GM19324 (cell line): ENCODE measurements around the gene PCSK2.

Source experiments
- ATAC-seq: cut with Tn5 transposase; IDR thresholded peaks from one replicate; pipeline ENCODE4 v1.9.1; 2021; ENCODE audit warnings: mild to moderate bottlenecking, moderate library complexity; ENCODE audit not compliant: unreplicated experiment, low FRiP score

The PCSK2 gene

DNA sequence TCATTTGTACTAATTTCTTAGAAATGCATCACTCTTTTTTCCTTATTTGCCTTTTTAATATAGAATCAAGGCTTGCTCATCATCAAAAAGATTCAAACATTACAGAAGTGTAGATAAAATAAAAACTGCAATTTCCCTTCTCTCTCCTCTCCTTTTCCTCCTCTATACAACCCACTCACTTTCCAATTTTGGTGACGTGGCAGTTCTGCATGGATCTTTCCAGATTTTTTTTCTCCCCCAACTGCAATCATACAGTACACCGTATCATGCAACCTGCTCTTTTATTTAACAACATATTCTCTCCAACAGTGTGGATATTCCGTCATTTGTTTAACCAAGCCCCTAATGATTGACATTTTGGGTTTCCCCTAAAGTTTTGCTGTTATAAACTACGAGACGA is 163.8 kb downstream of the PCSK2 start:
- ATAC-seq = no peak

DNA sequence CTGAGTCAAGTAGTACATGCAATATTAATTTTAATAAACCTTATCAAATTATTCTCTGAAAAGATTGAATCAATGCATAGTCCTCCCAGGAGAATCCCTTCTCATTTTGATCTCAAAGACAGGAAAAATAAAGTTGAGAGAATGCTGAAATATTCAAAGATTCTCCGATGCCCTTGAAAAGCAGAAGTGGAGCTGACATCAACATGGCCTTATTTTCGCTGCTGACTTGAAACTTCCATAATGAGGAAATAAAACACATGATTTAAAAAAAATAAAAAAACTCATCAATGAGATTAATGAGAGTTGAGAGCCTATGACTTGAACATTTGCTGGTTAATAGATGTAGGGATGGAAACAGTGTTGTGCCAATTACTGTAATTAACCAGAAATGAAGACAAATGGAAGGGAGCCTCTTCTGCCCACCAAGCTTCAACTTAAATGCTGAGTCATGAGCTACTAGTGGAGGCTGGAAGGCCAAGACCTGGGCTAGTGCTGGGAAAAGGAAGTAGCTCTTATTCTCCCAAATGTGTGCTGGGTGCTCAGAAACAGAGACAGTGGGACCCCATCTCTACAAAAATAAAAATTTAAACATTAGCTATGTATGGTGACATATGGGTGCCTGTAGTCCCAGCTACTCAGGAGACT is 164.4 kb downstream of the PCSK2 start:
- ATAC-seq = no peak

DNA sequence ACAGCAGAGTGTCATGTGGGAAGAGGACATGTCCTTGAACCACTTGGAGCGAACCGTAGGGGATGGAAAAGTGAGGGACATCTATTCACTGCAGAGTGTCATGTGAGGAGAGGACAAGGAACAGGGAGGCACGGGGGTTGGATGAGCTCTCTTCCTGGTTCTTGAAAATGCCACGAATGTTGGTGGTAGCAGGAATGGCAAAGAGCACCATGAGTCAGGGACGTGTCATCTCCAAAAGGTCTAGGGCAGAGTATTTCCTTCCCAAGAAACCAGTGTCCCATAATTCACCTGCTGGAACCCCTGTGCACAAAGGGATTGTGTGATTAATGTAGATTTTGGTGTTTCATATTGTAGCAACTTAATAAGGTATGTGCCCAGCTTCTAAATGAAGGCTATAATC is 167.6 kb downstream of the PCSK2 start:
- ATAC-seq = no peak

DNA sequence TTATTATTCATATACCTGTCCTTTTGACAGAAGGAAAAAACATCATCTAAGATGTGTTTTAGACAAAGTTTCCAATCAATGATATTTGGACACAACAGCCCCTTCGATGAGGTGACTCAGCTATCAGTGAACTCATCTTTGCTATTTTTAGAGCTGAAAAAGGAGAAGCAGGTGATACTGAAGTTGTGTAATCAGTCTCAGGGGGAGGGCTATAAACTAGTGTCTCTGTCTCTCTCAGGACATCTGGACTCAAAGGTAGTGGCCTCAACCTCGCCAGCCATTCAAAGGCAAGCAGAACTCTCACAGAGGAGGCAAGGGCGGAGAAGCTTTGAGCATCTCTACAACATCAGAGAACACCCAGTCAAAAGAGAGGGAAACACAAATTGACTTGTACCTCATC is 168.9 kb downstream of the PCSK2 start:
- ATAC-seq = no peak

DNA sequence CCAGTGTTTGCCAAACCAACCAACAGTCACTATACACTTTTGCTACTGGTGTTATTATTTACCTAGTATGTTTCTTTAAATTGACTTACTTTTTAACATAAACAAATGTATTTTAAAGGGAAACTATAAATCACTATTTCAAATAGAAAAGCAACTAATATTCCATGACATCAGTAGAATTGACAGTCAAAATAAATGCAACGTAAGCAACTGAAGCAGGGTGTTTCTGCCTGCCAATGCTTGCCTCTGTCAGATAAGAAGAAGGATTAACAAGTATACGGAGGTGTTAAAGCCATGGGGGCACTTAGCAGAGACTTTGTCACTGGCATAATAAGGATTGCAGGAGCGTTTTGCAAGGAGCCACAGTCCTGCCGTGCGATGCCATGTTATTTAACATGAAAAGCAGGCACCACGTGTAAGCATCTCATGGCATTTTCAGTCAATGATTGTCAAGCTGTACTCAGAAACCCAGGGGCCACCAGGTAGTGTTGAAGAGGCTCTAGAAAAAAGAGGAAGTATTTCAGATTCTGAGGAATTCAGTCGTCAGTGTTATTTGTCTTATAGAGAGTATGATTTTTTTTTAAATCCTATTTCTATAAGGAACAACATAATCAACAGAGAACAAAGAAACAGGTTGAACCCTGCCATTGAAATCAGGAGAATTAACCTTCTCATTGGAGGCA is 172.6 kb downstream of the PCSK2 start:
- ATAC-seq = no peak

DNA sequence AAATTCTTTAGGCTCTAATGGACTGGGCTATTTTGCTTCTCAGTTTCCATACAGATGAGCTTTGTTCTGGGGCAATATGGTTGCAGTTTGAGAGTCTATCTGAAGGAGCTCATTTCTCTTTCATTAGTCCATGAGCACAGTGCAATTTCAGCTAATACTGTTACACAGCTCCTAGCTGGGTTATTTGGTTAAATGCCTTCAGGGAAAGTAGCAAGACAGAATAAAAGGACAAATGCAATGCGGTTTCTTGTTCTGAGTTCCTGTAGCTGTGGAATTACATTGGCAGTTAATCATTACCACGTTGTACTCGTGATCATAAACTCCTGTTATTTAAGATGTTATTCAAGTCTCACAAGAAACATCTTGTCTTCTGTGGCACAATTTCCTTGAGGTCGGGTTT is 176.6 kb downstream of the PCSK2 start:
- no peak for ATAC-seq

DNA sequence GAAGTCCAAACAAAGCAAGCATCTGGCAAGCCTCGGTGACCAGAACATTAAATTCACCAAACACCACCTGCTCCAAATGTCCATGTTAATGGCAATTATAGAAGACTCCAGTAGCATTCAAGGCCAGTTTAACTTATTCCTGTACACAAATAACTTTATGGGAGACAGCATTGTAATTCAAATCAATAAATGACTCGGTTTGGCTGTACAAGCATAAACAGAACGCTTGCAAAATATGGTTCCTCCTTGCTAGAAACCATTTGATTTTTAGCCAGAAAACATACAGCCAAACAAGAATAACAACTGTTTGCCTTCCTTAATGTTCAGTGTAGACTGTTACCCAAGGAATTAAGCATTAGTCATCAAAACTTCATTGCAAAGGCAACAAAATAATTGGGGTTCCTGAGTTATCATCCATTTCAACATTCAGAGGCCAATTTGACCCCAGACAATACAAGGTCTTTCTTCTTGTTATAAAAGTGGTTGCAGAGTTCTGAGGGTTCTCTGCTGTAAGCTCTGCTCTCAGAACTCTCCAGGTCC is 179.3 kb downstream of the PCSK2 start:
- no peak for ATAC-seq

DNA sequence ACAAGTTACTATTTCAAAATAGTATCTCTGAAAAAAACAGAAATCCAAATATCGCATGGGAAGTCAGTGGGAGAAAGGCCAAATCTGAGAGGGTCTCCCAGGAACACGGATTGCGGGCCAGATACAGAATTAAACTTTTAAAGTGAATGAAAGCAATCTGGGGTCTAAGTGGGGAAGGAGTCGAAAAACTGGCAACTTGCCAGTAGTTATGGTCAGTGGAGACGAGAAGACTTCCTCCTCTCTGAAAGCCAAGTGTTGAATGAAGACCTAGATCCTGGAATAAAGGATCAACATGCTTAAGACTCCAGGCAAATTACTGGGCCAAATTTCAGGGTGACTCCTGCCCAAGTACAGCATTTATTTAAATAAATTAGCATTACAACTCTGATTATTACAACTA is 180.7 kb downstream of the PCSK2 start:
- no peak for ATAC-seq

DNA sequence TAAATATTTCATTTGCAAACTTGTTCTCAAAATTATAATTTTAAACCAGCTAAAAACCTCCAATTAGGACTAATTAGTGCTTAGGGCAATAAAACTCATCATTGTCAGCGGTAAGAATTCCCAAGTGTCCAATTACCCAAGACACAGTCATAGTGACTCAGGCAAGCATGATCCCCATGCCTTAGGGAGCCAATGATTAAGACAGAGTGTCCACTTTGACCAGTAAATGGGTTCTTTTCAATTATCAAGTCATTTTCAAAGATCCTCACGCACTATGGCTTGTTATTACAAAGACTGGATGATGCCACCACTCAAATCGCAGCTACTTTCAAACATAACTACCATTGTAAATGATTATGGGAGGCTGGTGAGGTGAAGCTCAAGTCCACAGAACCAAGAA is 190.4 kb downstream of the PCSK2 start:
- ATAC-seq = no peak

DNA sequence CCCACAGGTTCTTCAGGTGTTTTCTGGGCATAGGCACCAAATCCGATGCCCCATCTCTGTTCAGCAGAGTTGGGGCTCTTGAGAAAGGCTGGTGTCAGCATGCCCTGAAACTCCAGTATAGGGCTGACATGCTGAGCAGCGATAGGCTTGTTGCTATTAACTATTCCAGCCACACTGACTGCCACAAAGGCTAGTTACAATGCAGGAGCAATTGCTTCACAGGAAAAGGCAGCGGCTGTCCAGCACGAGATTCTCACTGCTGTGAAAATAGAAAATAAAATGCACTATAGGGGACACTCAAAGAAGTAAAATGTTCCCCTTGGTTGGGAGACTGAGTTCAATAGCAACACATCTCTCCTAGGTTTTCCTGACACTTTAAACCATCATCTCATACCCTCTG is 191.9 kb downstream of the PCSK2 start:
- no peak for ATAC-seq

DNA sequence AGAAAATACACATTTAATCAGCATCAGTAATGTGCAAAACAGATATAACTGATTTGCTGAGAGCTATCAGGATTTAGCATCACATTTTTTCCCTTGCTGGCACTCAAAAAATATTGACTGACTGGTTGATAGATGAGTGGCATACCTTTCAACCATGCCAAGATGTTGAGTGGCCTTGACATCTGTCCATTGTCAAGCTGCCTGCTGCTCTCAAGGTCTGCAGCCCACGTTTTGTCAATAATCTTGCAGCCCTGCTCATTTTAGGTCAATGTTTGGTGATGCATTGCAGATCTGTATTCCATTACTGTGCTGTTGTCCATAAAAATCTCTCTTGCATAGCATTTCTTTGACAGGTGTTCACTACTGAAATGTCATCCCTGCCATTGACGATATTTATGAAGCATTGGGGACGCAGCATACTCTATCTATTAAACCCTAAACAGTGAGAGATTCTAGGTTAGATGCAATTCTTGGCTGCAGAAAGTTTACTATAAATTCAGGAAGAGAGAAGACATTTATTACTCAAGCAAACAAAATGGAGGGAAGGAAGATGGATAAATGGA is 192.7 kb downstream of the PCSK2 start:
- ATAC-seq = no peak

DNA sequence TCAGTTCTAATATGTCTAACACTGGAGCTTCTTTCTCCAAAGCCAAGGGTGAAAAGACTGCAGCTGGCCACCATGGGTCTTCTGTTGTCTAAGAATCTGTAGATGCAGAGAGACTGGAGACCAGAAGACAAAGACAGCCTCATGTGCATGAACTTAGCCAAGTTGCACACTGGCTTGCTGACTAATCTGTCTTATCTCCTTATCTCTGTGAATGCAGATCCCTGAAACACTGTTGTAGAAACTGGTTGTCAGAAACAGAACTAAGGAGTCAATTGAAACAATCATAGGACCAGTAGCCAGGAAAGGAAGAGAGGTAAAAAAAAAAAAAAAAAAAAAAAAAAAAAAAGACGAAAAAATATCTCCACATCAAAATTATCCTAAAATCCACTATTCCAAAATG is 194.7 kb downstream of the PCSK2 start:
- ATAC-seq = no peak

DNA sequence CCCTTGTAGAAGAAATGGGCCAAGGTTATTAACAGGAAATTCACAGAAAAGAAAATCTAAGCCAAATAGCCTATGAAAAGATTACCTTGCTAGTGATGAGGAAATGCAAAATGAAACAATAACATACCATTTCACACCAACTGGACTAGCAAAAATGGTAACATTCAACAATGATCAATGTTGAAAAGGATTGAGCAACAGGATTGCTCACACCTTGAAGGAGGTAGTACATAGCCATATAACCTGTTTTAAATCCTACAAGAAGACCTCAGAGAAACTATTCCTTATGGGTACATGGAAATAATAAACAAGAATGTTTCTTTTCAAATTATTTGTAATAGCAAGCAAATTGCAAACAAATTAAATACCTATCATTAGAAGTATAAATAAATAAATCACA is 196.9 kb downstream of the PCSK2 start:
- ATAC-seq = no peak

DNA sequence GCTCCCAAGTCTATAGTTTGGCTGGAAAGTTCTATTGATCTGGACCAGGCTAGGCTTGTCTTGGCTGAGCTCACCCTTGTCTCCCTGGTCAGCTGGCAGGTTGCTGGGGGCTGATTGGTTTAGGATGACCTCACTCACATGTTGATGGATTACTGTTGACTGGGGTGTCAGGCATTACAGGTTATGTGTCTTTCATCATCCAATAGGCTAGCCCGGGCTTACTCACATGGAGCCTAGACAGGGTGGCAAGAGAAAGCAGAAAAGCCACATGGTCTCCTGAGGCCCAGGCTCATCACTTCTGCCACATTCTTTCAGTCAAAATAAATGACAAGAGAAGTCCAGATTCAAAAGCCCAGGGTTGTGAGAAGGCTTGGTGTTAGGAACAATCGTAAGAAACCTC is 200.8 kb downstream of the PCSK2 start:
- no peak for ATAC-seq

DNA sequence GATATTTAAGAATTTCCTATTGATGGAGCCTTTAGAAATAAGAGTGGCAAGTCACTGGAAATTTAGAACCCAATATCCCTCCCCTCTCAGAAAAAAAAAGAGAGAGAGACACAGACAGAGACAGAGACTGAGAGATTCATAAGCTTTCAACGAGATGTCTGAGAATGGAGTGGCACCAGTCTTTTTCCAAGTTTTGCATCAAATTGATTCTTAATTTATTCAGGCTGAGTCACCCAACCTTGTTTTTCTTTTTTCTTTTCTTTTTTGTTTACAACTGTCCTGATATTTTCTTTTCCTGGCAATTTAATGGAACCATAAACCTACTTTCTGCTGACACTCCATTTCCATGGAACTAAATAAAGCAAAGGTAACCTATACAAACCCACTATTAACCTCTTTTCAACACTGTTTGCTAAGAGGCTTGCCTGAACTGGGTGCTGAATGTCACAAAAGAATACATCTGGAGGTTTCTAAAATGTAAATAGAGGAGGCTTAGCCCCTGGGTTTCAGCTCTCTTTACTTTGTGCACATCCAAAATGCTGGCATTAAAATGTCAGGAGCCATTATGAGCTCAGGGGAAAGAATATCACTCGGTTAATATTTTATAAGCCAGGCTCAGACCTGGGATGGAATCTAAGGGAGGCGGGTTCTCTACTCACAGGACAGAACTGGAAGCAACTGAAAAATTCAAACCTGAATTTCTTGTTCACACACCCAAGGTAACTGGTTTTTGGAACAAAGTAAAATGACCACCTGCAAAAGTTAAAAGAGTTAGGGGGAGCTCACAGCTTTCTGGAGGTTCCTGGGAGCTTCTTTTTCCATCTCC is 203.5 kb downstream of the PCSK2 start:
- ATAC-seq = no peak

DNA sequence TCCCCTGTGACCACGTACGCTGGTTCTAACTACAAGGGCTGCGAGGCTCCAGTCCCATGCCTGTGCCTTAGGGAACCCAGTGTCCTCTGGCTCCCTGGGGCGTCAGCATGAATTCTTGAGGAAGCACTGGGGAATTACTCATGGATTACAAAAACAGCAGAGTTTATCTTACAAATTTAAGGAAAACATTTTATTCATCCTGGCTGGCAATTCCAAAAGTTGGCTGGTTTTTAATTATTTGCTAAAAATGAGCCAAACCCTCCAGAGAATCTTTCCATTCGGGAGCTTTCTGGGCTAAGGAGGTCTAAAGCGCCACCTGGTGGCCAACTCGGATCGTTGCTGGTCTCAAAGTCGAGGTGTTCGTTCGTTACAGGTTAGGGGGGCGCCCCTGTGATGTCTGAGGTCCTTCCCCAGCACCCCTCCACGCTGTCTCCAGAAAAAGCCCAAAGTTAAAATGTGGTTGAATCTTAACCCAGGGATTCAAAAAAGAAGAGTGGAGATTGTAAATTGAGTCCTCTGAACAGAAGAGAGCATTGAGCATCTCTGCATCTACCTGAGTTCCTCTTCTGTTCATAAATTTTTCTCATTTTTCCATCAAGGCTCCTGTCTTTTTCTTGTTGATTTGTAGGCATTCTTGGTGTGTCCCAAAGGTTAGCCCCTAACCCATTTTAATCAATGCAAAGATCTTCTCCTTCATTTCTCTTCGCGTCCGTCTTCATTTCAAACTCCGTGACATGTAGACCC is 205.0 kb downstream of the PCSK2 start:
- ATAC-seq = no peak

DNA sequence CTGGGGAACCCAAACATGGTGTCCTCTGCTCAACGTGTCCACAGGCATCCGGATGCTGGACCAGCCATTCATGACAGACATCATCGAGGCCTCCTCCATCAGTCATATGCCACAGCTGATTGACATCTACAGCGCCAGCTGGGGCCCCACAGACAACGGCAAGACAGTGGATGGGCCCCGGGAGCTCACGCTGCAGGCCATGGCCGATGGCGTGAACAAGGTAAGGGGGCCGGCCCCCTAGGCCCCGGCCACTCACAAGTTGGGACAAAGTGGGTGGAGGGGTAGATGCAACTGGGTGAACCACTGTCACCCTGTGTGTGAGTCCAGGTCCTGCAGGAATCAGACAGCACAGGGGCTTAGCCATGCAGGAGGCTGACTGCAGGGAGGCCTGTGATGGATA is 209.8 kb downstream of the PCSK2 start:
- no peak for ATAC-seq

DNA sequence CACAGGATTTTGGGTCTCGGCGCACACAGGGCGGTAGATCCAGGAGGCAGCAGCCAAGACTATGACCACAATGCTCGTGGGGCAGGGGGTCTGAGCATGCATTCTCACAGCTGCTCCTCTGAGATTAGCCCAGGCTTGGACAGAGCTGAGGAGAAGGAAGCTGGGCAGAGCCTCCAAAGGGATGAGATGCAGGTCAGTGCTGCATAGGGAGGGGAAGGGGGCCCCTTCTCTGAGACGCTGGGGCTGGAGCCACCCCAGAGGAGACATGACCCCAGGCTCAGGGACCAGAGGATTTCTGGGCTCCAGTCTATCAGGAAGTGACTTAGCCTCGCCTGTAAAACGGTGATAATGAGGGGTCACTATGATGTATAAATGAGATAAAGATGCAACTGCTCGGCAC is 210.4 kb downstream of the PCSK2 start:
- no peak for ATAC-seq

DNA sequence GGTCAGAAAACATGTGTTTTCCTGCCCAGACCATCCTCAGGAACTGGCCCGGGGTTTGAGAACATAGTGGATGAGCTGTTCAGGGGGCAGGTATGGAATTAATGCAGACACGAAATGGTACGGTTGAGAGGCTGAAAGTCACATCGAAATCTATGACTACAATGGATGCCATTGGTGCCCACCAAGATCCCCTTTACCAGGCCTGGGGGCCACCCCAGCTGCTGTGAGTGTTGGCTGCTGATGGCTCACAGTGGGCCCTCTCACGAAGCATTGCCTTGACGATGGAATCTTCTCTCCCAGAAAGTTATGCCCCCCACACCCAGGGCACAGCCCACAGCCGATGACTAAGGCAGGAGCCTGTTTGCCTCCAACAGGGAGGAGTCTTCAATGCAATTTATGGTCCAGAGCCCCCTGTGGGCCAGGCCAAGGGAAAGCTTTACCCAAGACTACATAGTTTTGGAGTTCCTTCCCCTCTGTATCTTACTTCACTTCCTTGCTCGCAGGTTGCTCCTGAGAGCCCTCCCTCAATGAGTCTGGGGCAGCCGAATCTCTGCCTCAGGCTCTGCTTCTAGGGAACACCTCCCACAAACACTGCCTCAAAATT is 211.7 kb downstream of the PCSK2 start:
- ATAC-seq = no peak
